Measurements from ENCODE around the gene B4GALNT3.

The B4GALNT3 gene

GRCh38 chr12:510071-510825, 50.5 kb downstream of the B4GALNT3 start:
- DNase-seq: peak; percentile 82

- DNase-seq: no peak
These were observed 53.2 kb downstream of the B4GALNT3 start for GRCh38 chr12:512933-513332.

- no peak for DNase-seq
These were observed 53.7 kb downstream of the B4GALNT3 start for GRCh38 chr12:513446-513845.

- DNase-seq: no peak
These were observed 57.8 kb downstream of the B4GALNT3 start for GRCh38 chr12:517538-517937.

- no peak for DNase-seq
These were observed 60.4 kb downstream of the B4GALNT3 start for GRCh38 chr12:520119-520518.

- DNase-seq: no peak
These were observed 63.1 kb downstream of the B4GALNT3 start for GRCh38 chr12:522692-523378.

DNA sequence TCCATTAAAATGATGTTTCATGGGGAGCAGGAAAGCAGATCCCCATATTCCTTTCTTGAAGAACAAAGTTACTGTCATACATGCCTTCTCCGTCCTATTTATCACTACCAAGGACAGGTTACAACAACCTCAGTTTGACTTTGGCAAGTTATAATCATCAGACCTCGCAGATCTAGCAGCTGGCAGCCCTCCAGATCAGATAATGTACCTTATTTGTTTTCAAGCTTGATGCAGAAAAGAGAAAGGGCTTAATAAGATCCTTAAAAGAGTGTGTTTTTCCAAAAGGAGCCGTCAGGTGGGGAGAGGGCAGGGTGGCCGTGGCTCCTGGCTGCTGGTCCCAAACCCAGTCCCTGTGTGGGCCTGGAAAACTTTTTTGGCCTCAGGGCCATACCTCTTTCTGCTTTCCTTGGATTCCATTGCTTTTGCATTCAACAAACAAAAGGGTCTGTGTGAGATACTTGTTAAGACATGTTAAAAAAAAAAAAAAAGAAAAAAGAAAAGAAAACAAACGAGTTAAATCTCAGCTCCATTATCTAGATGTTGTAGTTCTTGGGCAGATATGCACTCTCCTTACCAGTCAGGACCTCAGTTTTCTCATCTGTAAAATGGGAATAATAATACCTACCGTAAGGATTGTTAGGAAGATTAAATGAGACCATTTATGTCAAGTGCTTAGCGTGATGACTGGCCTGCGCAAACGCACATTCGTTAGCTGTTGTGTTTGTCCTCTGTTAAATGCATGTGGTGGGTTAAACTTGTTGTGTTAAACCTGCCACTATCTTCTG, 64.6 kb downstream of the B4GALNT3 start:
- no peak for DNase-seq

GRCh38 chr12:526089-526488, 66.3 kb downstream of the B4GALNT3 start:
- DNase-seq: no peak

GRCh38 chr12:527241-527640, 67.5 kb downstream of the B4GALNT3 start:
- no peak for DNase-seq

DNA sequence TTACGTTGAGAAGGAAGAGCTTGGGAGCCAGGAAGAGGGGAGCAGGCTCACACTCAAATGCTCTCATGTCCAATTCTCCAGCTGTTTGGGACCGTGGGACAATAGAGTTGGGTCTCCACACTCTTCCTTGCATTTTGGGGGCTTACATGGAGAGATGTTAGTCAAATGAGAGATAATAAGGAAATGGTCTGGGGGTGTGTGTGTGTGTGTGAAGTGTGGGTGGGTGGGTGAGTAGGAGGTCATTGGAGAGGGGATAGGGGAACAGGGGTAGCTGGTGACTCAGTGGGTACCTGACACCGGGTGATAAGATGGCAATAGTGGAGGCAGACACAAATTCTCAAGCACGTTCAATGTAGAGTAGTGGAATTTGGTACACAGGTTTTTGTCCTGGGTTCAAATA, 68.0 kb downstream of the B4GALNT3 start:
- DNase-seq: no peak

DNA sequence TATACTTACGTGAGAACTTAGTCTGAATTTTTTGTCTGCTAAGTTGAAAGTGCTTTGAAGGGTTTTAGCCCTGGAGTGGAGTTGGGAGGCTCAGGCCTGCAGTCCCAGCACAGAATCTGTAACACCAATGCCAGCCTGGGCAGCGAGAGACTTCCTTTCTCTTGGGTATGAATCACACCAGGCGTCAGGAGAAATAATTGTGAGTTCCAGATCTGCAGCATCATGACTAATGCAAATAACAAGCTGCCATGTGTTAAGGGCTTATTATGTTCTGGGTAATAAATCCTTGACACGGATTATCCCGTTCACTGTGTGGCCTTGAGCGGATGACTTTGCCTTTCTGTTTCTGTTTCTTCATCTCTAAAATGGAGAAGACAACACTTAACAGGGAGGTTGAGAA, 70.6 kb downstream of the B4GALNT3 start:
- DNase-seq: no peak

- DNase-seq: no peak
These were observed 71.1 kb downstream of the B4GALNT3 start for GRCh38 chr12:530821-531220.

DNA sequence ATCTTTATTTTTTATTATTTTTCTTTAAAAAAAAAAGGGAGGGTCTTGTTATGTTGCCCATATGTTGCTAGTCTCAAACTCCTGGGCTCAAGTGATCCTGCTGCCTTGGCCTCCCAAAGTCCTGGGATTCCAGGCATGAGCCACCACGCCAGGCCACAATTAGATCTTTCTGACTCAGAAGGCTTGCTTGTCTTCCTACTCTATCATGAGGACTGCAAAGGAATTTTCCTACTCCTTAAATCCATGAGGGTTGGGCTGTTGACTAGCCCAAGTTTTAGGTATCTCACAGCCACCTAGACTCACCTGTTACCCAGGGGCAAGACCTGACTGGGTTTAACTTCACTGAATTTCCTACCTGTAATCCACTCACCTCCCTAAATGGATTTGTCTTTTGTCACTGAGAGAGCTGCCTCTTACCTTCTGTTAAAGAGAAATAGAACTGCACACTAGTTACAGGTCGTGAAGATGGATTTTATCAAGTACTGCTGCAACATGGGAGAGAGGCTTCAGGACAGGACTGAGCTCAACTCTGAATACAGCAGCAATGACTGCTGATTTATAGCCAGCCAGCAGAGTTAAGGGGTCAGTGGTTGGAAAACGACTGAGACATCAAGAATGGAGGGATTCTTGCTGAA, 72.3 kb downstream of the B4GALNT3 start:
- DNase-seq: no peak

DNA sequence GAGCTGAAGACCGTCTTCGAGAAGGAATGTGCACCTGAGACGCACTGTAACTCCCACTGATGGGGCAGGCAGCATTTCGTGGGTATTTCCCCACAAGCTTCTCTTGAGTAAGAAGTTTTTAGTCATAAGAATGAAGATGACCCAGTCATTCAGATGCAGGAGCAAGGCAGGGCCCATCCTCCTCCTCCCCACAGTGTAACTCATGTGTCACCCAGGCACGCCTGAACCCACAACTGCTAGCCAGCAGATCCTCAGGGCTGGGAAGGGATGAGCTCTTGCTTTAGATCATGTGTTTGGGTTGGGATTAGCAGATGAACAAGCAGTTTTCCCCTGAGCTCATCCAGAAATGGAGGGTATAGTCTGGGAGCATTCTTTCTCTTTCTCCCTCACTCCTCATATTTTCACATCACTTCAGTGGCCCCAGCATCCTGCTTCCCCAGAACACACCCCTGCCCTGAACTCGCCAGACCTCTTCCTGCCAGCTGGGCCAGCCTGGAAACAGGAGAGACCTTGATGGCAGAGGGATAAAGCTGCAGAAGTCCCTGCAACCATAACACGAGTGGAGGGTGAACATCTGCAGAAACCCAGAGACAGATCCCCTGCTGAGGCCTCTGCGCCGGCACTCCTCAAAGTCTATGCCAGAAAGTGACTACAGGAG, 73.3 kb downstream of the B4GALNT3 start:
- DNase-seq: no peak

DNA sequence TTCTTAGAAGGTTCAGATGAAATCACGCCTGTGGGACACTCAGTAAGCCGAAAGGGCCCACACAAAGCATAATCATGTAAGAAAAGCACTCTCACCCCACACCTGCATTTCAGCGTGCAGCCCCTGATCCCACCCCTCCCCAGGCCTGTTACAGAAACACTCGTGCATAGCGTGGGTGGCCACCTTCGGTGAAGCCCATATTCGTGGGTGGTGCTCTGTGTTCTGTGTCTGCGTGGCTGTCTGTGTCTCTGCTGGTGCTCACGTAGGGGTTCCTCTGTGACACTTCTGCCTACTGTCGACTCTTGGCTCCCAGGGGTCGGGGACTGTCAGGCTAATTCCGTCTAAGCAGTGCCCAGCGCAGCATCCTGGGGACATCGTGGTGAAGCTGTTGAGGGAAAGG, 74.0 kb downstream of the B4GALNT3 start:
- no peak for DNase-seq

GRCh38 chr12:534216-534615, 74.5 kb downstream of the B4GALNT3 start:
- no peak for DNase-seq

DNA sequence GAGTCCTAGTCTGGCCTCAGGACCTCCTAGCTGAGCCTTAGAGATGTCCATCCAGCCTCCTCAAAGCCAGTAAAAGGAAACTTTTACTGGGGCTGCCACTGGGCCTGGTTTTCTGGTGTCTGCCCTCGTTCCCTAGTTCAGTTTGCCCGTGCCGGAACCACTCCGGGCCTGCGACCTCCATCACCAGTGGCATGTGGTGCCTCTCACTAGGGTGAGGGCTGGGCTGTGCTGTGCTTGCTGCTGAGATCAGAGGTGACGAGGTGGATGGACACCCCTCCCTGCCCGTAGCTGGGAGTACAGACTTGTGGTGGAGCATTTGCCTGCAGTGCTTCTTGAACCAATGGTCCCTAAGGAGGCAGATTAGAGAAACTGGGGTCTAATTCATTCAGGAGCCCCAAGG, 75.7 kb downstream of the B4GALNT3 start:
- no peak for DNase-seq

GRCh38 chr12:536751-537245, 77.1 kb downstream of the B4GALNT3 start:
- no peak for DNase-seq

DNA sequence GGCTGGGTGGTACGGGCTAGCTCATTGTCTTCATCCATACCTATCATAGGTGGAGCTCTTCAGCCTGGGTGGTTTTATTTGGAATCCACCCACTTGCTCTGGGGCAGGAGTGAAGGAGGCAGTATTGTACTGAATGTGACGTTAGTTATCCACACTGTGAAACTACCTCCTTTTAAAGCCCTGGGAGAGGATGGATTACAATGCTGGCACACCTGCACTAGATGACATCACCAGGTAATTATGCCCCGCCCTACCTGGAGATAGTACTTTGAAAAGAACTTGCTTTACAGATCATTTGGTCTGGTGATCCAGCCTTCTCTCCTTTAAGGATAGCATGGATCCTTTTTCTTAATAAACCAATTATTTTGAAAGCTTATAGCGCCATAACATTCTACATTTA, 78.0 kb downstream of the B4GALNT3 start:
- DNase-seq: no peak

GRCh38 chr12:538731-539539, 79.2 kb downstream of the B4GALNT3 start:
- no peak for DNase-seq

DNA sequence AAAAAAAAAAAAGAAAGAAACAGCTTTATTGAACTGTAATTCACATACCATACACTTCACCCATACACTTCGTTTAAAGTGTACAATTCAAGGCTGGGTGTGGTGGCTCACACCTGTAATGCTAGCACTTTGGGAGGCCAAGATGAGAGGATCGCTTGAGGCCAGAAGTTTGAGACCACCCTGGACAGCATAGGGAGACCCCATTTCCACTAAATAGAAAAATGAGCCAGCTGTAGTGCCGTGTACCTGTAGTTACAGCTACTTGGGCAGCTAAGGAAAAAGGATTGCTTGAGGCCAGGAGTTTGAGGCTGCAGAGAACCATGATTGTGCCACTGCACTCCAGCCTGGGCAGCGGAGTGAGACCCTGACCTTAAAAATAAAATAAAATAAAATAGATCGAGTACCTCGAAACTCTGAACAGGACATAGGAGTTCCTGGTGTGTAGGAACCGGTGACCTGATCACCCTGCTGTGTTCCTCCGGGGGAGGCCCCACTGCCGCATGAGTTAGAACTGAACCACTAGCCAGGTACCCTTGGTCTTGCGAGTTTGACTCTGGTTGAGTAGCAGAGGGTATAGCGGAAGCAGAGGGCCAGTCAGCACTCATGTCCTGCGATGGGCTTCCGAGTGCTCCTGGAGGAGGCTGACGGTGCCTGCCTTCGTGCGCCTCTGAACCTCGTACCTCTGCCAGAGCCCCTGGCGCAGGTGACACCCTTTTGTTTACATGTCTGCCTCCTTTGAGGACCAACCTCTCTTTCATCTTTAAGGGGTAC, 80.0 kb downstream of the B4GALNT3 start:
- no peak for DNase-seq

All from NCI-H1436 (cell line).